ENCODE results near the gene SIVA1.

Gene SIVA1

GRCh38 chr14:104770851-104771272 lies 17.9 kb downstream of the SIVA1 start:
- no peak for DNase-seq (ENCODE audit: low read depth in 1 of 2, low spot score in 1 of 2)

DNA sequence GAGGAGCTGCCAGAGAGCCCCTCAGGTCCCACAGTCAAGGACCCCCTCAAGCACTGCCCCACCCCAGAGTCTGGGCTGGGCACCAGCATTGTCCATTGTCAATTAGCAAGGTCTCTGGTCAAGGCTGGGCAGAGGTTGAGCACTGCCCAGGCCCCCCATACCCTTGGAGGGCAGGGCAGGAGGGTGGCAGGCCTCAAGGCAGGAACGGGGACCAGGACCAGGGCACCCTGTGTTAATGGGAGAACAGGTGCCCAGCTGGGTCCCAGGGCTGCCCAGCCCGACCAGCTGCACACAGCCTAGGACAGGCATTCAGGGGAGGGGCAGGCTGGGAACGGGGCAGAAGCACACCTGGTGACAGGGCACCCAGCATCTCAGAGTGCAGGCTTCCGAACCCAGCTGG lies 18.4 kb downstream of the SIVA1 start:
- DNase-seq (ENCODE audit: low read depth in 1 of 2, low spot score in 1 of 2), result no peak

DNA sequence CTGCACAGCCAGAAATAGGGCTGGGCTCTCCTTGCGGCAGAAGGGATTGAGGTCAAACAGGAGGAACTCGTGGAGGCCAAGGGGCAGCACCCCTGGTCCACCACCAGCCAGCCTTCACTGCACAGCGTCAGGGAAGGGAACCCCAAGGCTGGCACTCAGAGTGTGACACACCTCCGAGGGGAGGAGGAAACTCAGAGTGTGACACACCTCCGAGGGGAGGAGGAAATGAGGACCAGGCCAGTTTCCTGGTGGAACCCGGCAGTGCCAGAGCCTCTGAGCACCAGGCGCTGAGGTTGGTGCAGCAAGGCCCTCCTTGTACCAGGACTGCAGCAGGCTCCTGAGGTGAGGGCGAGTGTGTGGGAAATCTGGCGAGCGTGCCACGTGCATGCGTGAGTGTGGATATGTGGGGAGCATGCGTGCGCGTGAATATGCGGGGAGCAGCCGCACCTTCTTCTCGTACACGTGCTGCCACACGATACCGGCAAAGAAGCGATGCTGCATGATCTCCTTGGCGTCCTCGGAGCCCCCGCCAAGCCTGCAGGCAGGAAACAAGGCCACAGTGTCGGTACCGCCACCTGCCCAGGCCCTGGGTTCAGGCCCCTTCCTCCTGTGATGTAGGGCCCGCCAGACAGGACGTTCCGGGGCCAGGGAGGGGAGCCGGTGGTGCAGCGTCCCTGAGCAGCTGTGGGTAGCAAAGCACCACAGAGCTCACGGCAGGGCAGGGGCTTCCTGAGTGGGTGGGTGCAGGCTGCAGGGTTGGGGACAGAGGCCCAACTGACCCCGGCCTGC lies 19.2 kb downstream of the SIVA1 start:
- no peak for DNase-seq (ENCODE audit: low read depth in 1 of 2, low spot score in 1 of 2)

DNA sequence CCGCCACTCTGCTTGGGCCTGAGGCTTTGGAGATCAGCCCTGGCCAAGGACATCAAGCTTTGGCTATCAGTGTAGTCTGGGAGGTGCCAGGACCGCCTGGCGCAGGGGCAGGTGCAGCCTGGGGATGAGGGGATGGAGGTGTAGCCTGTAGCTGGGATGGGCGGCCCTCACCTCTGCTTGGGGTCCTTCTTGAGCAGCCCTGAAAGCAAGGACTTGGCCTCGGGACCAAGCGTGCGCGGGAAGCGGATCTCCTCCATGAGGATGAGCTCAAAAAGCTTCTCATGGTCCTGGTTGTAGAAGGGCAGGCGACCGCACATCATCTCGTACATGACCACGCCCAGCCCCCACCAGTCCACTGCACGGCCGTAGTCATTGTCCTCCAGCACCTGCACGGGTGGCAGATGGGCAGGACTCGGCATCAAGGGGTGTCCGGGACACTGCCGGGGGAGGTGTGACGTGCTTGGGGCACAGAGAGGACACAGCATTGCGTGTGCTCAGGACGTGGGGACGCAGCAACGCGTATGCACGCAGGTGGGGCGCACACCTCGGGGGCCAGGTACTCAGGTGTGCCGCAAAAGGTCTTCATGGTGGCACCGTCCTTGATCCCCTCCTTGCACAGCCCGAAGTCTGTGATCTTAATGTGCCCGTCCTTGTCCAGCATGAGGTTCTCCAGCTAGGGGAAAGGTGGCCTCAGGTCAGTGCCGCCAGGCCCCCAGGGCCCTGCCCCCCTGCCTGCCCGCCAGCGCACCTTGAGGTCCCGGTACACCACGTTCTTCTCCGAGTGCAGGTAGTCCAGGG lies 20.0 kb downstream of the SIVA1 start:
- DNase-seq (ENCODE audit: low read depth in 1 of 2, low spot score in 1 of 2), result no peak

GRCh38 chr14:104773505-104774452 lies 20.8 kb downstream of the SIVA1 start:
- no peak for DNase-seq (ENCODE audit: low read depth in 1 of 2, low spot score in 1 of 2)

DNA sequence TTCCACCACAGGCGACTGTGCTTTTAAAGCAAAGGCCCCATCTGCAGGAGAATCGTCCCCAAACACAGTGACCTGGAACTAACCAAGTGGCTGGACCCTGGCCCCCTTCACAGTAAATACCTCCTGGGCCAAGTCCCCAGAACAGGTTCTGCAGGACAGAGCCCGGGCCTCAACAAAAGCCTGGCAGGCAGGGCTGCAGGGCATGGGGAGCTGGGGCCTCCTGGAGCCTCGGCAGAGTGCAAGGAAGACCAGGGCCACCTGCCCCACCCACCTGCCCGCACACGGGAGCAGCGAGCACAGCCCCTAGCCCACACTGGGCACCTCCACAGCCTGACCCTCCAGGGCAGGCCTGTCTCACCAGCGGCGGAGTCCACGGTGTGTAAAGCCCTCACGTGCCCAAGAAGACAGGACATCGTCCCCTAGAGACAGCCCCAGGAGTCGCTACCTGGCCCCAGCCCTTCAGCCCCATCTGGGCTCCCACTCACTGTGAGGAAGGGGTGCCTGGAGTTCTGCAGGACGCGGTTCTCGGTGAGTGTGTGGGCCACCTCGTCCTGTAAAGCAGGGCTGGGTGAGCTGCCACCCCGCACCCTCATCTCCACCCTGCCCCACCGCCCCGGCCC lies 21.6 kb downstream of the SIVA1 start:
- no peak for DNase-seq (ENCODE audit: low read depth in 1 of 2, low spot score in 1 of 2)

GRCh38 chr14:104775073-104775489 lies 22.1 kb downstream of the SIVA1 start:
- no peak for DNase-seq (ENCODE audit: low read depth in 1 of 2, low spot score in 1 of 2)

GRCh38 chr14:104776481-104776880 lies 23.5 kb downstream of the SIVA1 start:
- DNase-seq (ENCODE audit: low read depth in 1 of 2, low spot score in 1 of 2), result no peak

DNA sequence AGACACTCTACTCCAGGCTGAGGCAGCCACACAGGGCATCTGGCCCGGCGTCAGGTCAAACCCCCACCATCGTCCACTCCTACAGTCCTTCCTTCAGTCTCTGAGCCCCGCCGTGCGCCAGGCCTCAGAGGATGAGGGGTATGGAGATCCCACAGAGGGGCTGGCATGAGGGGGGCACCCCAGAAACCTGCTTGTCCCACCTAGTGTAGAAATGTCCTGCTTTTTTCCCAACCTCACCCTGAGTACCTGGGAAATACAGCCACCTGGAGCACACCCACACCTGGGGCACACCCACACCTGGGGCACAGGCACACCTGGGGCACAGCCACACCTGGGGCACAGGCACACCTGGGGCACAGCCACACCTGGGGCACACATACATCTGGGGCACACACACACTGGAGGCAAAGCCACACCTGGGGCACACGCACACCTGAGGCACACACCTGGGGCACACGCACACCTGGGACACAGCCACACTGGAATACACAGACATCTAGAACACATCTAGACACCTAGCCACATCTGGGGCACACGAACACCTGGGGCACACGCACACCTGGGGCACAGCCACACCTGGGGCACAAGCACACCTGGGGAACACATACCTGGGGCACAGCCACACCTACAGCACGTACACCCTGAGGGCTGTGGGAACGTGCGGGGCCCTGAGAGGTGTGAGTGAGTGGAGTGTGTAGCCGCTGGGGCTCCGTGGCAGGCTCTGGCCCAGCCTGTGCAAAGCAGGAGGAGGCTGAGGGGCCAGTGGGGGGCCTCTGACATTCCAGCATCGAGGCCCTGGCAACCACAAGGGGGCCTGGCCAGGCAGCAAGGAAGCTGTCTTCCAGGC lies 24.2 kb downstream of the SIVA1 start:
- no peak for DNase-seq (ENCODE audit: low read depth in 1 of 2, low spot score in 1 of 2)

- DNase-seq (ENCODE audit: low read depth in 1 of 2, low spot score in 1 of 2), result no peak
These were observed 24.9 kb downstream of the SIVA1 start for GRCh38 chr14:104777808-104778249.

GRCh38 chr14:104778694-104779331 lies 25.9 kb downstream of the SIVA1 start:
- no peak for DNase-seq (ENCODE audit: low read depth in 1 of 2, low spot score in 1 of 2)

DNA sequence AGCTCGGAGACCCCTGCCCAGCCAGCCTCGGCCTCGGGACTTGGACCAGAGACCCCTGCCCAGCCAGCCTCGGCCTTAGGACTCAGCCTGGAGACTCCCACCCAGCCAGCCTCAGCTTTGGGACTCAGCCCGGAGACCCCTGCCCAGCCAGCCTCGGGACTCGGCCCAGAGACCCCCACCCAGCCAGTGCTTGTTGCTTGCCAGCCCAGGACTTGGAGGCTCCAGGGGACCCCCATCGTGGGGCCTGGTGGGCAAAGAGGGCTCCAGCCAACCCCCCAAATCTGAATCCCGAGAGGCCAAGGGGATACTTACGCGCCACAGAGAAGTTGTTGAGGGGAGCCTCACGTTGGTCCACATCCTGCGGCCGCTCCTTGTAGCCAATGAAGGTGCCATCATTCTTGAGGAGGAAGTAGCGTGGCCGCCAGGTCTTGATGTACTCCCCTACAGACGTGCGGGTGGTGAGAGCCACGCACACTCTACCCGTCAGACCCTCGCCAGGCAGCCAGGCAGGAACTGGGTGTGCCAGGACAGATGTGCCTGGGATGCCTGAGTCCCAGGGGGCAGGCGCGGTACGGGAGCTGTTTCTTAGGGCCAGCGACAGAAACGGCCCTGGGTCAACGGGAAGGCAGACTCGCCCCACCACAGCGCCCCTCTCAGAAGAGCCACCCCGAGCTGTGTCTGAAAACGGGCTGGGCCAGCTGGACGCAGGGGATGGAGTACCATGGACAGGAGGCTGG lies 27.0 kb downstream of the SIVA1 start:
- DNase-seq (ENCODE audit: low read depth in 1 of 2, low spot score in 1 of 2), result no peak

DNA sequence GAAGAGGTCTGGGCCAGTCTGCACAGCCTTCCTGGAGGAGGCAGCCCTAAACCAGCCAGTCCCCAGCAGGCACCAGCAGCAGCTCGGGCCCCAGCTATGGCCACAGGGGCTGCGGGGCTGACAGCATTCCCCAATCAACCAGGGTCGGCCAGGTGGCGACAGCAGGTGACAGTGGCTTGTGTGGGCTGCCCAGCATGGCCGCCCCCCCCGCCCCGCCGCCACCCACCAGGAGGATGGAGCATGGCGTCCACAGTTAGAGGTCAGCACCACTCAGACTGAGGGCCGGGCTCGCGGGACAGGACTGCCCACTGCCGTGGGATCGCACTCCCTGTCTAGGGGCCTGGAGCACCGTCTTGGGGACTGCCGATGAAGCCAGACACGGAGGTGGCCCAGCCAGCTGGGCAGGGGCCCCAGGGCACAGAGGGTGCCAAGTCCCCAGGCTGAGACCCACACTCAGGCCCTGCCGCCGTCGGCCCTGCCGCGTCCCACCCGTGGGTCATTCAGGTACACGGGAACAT lies 27.6 kb downstream of the SIVA1 start:
- DNase-seq (ENCODE audit: low read depth in 1 of 2, low spot score in 1 of 2), result no peak

DNA sequence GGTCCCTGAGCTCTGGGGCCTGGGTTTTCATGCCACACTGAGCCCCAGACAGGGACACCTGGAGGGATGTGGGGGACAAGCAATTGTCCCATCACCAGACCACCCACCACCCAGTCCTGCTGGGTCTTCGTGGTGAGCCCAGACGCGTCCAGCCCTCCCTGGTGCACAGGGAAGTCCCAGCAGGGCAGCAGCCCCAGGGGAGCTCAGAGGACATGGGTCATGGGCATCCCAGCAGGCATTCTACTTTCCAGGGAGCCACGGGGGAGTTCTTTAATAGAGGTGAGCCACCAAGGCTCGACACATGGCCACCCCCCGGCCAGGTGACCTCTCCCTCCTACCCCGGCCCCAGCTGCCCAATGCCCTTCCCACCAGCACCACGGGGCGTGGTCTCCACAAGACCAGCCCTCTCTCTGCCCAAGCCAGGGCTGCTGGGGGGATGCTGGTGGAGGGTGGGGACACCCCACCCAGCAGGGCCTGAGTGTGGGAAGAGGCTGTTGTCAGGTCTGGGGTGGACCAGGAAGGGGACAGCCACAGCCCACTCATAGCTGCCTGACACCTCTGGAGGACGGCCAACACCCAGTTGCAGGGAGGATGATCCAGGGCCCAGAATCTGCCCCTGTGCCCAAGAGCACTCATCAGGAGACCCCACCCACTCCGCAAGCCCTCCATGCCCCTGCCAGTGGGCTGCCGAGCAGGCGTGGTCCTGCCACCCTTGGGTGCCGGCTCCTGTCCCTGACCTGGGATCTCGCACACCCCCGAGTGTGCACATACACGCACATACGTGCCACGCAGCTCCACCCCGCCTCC lies 28.5 kb downstream of the SIVA1 start:
- no peak for DNase-seq (ENCODE audit: low read depth in 1 of 2, low spot score in 1 of 2)

- DNase-seq (ENCODE audit: low read depth in 1 of 2, low spot score in 1 of 2), result no peak
These were observed 29.3 kb downstream of the SIVA1 start for GRCh38 chr14:104782086-104782807.

- no peak for DNase-seq (ENCODE audit: low read depth in 1 of 2, low spot score in 1 of 2)
These were observed 29.8 kb downstream of the SIVA1 start for GRCh38 chr14:104782808-104783139.
